ENCODE results near the gene NDRG3. TPM values are rescaled to one million over a fixed set of nuclear protein-coding genes. Genes with fewer than 3 reads are reported as not detected.

Gene NDRG3
- total and polyA plus RNA-seq, 4 donors, result 3.1 to 6.3 (median 4.5) TPM

DNA sequence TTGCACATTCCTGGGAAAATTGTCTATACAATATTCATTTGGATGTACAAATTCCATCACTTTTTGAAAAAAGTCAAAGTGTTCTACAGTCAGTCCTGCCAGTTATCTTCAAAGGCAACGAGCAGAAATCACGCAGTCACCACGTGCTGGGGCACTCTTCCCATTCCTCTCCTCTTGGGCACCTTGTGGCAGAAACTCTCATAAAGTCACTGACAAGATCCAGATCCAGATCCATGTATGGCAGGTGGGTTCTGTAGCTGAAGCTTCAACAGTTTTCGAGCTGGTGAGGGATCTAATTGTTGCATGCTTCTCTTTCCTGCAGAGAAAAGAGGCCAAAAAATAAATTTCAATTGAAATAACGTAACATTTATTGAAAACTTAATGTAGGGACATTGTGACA is 6.7 kb upstream of the NDRG3 start (continued):
- no peak for TF ChIP-seq JUND (IDR thresholded peaks at IDR 0.05)
- TF ChIP-seq, protein P1, sequence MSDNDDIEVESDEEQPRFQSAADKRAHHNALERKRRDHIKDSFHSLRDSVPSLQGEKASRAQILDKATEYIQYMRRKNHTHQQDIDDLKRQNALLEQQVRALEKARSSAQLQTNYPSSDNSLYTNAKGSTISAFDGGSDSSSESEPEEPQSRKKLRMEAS (IDR thresholded peaks at IDR 0.05), result no peak
- TF ChIP-seq FOXA1 (IDR thresholded peaks at IDR 0.05), result no peak
- TF ChIP-seq FOXA2 (IDR thresholded peaks at IDR 0.05), result no peak

GRCh38 chr20:36745234-36745926 is 510 bp downstream of the NDRG3 start:
- H3K4me3 ChIP-seq (ENCODE audit: low read depth in 1 of 3, low read length in 3 of 3), result peak overlapping the region; percentile 64 to 98 (median 89)
- no peaks in the 10 kb centered on the region for H3K9me3 ChIP-seq (ENCODE audit: control insufficient read depth in 4 of 4, low read length in 3 of 4)
- H3K9ac ChIP-seq (ENCODE audit: low read depth in 1 of 2, low read length in 2 of 2), result peak overlapping the region in 1 of 2 donors; percentile 27
- H3K36me3 ChIP-seq (ENCODE audit: control insufficient read depth in 4 of 4, insufficient read depth in 3 of 4, low read depth in 1 of 4, low read length in 3 of 4), result no peaks in the 10 kb centered on the region
- 2% methylated on average over 44 of the region's 44 CpGs for WGBS
- DNase-seq (ENCODE audit: low spot score), result no peak
- H3K4me1 ChIP-seq (ENCODE audit: control insufficient read depth in 4 of 4, insufficient read depth in 4 of 4, low read length in 3 of 4), result peaks cover 2 to 19% (median 10%) of the 10 kb centered on the region in 4 donors
- TF ChIP-seq YY1 (IDR thresholded peaks at IDR 0.05) (no peak), CTCF (IDR thresholded peaks at IDR 0.05; ENCODE audit: low read depth, low read length, missing input control) (no peak), FOXA2 (IDR thresholded peaks at IDR 0.05) (no peak), NR2F2 (IDR thresholded peaks at IDR 0.05) (no peak), HNF4A (conservative IDR thresholded peaks at IDR 0.05) (no peak), GABPA (IDR thresholded peaks at IDR 0.05 in 1 of 2, conservative IDR thresholded peaks at IDR 0.05 in 1 of 2) (no peak), EGR1 (IDR thresholded peaks at IDR 0.05; ENCODE audit: low read depth in 2 of 2) (no peak), SP1 (IDR thresholded peaks at IDR 0.05) (no peak), TAF1 (conservative IDR thresholded peaks at IDR 0.05) (no peak)
- TF ChIP-seq, protein P2, sequence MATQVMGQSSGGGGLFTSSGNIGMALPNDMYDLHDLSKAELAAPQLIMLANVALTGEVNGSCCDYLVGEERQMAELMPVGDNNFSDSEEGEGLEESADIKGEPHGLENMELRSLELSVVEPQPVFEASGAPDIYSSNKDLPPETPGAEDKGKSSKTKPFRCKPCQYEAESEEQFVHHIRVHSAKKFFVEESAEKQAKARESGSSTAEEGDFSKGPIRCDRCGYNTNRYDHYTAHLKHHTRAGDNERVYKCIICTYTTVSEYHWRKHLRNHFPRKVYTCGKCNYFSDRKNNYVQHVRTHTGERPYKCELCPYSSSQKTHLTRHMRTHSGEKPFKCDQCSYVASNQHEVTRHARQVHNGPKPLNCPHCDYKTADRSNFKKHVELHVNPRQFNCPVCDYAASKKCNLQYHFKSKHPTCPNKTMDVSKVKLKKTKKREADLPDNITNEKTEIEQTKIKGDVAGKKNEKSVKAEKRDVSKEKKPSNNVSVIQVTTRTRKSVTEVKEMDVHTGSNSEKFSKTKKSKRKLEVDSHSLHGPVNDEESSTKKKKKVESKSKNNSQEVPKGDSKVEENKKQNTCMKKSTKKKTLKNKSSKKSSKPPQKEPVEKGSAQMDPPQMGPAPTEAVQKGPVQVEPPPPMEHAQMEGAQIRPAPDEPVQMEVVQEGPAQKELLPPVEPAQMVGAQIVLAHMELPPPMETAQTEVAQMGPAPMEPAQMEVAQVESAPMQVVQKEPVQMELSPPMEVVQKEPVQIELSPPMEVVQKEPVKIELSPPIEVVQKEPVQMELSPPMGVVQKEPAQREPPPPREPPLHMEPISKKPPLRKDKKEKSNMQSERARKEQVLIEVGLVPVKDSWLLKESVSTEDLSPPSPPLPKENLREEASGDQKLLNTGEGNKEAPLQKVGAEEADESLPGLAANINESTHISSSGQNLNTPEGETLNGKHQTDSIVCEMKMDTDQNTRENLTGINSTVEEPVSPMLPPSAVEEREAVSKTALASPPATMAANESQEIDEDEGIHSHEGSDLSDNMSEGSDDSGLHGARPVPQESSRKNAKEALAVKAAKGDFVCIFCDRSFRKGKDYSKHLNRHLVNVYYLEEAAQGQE (IDR thresholded peaks at IDR 0.05), result no peak
- TF ChIP-seq, protein P3, sequence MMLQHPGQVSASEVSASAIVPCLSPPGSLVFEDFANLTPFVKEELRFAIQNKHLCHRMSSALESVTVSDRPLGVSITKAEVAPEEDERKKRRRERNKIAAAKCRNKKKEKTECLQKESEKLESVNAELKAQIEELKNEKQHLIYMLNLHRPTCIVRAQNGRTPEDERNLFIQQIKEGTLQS (IDR thresholded peaks at IDR 0.05), result no peak
- TF ChIP-seq, protein P1 (IDR thresholded peaks at IDR 0.05), result no peak
- no peak overlapping the region for H3K27ac ChIP-seq (ENCODE audit: low read depth in 1 of 2, low read length in 2 of 2)
- no peaks in the 10 kb centered on the region for H3K27me3 ChIP-seq (ENCODE audit: control insufficient read depth in 4 of 4, insufficient read depth in 4 of 4, low read length in 3 of 4)

DNA sequence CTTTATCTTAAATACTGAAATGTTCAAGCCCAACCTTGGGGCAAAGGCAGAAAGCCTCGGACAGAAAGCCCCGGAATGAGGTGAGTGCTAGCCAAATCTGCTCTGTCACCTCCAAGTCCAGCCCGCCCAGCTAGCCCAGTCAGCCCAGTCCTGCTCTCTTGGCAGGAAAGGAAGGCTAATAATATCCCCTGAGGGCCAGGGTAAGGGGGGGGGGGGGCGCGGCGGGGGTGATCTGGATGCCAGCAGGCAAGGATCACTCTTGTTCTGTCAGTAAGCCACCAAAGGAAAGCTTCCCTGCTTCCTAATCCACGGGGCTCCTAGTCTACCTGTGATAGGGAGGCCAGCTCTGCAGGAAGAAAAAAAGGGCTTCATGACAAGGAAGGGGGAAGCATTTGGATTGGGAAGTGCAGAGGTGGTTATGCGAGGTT is 1.1 kb downstream of the NDRG3 start:
- peak overlapping the region in 2 of 3 donors; percentile 89 to 98 for H3K4me3 ChIP-seq (ENCODE audit: low read depth in 1 of 3, low read length in 3 of 3)
- H3K27ac ChIP-seq (ENCODE audit: low read depth in 1 of 2, low read length in 2 of 2), result no peak overlapping the region
- peaks cover 2 to 19% (median 10%) of the 10 kb centered on the region in 4 donors for H3K4me1 ChIP-seq (ENCODE audit: control insufficient read depth in 4 of 4, insufficient read depth in 4 of 4, low read length in 3 of 4)
- DNase-seq (ENCODE audit: low spot score), result no peak
- no peaks in the 10 kb centered on the region for H3K36me3 ChIP-seq (ENCODE audit: control insufficient read depth in 4 of 4, insufficient read depth in 3 of 4, low read depth in 1 of 4, low read length in 3 of 4)
- no peak overlapping the region for H3K9ac ChIP-seq (ENCODE audit: low read depth in 1 of 2, low read length in 2 of 2)
- H3K9me3 ChIP-seq (ENCODE audit: control insufficient read depth in 4 of 4, low read length in 3 of 4), result no peaks in the 10 kb centered on the region
- no peaks in the 10 kb centered on the region for H3K27me3 ChIP-seq (ENCODE audit: control insufficient read depth in 4 of 4, insufficient read depth in 4 of 4, low read length in 3 of 4)
- 13% methylated on average over 8 of the region's 8 CpGs for WGBS
- no peak for TF ChIP-seq CTCF (IDR thresholded peaks at IDR 0.05; ENCODE audit: low read depth, low read length, missing input control)
- TF ChIP-seq HNF4A (conservative IDR thresholded peaks at IDR 0.05), result no peak
- TF ChIP-seq SP1 (IDR thresholded peaks at IDR 0.05), result no peak
- no peak for TF ChIP-seq RAD21 (IDR thresholded peaks at IDR 0.05)
- TF ChIP-seq, protein P2 (IDR thresholded peaks at IDR 0.05), result no peak
- TF ChIP-seq, protein P1 (IDR thresholded peaks at IDR 0.05), result no peak
- no peak for TF ChIP-seq TAF1 (conservative IDR thresholded peaks at IDR 0.05)
- no peak for TF ChIP-seq RXRA (IDR thresholded peaks at IDR 0.05)

All from liver (tissue), 9 donors.